ENCODE measurements around the gene ZDHHC7. TPM values are rescaled to one million over a fixed set of nuclear protein-coding genes. Genes with fewer than 3 reads are reported as not detected.
"Not testable (repeated sequence)": the region's sequence is repeated elsewhere in the genome, so short reads cannot be mapped to it uniquely, and the experiment has no call there.

The ZDHHC7 gene
- total RNA-seq, 3 donors from 2014 or later = 27.2 to 34.6 (median 31.8) TPM

- DNase-seq (no peak), ATAC-seq (no peak)
- peaks cover 4% of the 10 kb centered on the region for H3K36me3 Mint-ChIP-seq (ENCODE audit: insufficient read depth)
- H3K9me3 Mint-ChIP-seq = no peaks in the 10 kb centered on the region
- H3K27me3 Mint-ChIP-seq (ENCODE audit: low read depth) = no peaks in the 10 kb centered on the region
- no peak overlapping the region for H3K4me3 Mint-ChIP-seq
- H3K4me1 Mint-ChIP-seq (ENCODE audit: low read depth) = peaks cover 16% of the 10 kb centered on the region
Measured at GRCh38 chr16:85034591-85035433, 23.5 kb upstream of the ZDHHC7 start.

DNA sequence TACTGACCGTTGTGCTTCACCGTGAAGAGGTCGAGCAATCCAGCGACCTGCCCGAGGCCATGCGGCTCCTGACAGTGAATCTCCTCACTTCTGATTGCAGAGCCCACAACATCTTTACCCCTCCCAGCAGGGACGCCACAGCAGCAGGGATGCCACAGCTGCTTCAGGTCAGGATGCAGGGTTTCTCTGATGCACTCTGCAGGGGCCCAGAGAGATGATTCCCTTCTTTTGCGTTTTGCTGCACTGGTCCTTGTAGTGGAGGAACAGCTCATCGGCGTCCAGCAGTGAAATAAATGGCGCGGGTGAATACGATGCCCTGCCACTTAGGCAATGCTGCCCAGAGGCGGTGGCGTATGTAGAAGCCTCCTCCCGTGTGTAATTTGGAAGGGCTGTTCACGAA, 21.8 kb upstream of the ZDHHC7 start:
- Mint-ChIP-seq H3K4me1 (ENCODE audit: low read depth) (peaks cover 33% of the 10 kb centered on the region), H3K4me3 (no peak overlapping the region), H3K36me3 (ENCODE audit: insufficient read depth) (peaks cover 4% of the 10 kb centered on the region), H3K9me3 (no peaks in the 10 kb centered on the region), H3K27me3 (ENCODE audit: low read depth) (no peaks in the 10 kb centered on the region)
- DNase-seq (no peak), ATAC-seq (no peak)

DNA sequence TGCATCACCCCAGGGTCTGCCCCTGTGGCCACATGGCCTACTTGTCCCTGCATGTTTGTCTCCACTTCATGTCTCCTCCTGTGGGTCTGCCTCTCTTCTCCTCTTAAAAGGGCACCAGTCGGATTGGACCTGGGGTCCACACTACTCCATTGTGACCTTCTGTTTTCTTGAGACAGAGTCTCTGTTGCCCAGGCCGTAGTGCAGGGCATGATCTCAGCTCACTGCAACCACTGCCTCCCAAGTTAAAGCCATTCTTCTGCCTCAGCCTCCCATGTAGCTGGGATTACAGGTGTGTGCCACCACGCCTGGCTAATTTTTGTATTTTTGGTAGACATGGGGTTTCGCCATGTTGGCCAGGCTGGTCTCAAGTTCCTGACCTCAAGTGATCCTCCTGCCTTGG, 20.9 kb upstream of the ZDHHC7 start:
- H3K4me1 Mint-ChIP-seq (ENCODE audit: low read depth) = peaks cover 36% of the 10 kb centered on the region
- H3K36me3 Mint-ChIP-seq (ENCODE audit: insufficient read depth); H3K9me3 Mint-ChIP-seq; DNase-seq; ATAC-seq; H3K27me3 Mint-ChIP-seq (ENCODE audit: low read depth); H3K4me3 Mint-ChIP-seq: not testable (repeated sequence)

DNA sequence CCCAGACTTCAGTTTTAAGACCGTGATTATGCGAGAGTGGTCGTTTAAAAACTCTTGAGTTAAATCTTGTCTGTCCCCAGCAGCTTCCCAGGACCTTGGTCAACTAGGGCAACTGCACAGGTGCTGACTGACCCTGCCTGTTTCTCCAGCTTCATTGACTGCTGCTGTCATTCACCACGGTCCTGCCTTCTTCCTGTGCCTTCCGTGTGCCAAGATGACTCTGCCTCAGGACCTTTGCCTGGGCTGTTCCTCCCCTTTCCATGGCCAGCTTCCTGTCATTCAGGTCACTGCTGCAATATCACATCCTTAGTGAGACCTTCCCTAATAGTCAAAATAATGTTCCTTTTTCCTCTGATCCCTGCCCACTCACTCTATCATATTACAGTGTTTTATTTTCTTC, 20.1 kb upstream of the ZDHHC7 start:
- Mint-ChIP-seq H3K27me3 (ENCODE audit: low read depth) (no peaks in the 10 kb centered on the region), H3K9me3 (no peaks in the 10 kb centered on the region), H3K36me3 (ENCODE audit: insufficient read depth) (peaks cover 4% of the 10 kb centered on the region), H3K4me1 (ENCODE audit: low read depth) (peaks cover 37% of the 10 kb centered on the region), H3K4me3 (no peak overlapping the region)
- ATAC-seq = no peak
- DNase-seq = no peak

DNA sequence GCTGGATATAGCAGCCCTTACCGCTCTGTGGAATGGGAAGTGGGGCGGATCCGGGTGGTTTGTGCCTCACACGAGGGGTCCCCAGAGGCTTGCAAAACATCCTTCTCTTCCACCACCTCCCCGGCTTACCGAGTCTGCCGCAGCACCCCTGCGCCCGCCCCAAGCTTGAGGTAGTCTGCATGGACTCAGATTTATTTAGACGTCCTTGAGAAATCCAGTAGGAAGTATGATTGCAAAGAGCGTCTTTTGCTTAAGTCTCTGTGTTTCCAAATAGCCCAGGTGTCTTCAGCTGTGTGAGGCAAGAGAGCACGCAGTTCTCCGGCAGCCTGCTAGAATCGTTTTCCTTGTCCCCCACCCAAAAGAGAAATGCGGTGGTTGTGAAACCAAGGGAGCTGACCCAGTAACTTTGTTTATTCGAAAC, 18.7 kb upstream of the ZDHHC7 start:
- H3K27me3 Mint-ChIP-seq (ENCODE audit: low read depth) = no peaks in the 10 kb centered on the region
- no peak for ATAC-seq
- H3K4me1 Mint-ChIP-seq (ENCODE audit: low read depth) = peaks cover 42% of the 10 kb centered on the region
- H3K36me3 Mint-ChIP-seq (ENCODE audit: insufficient read depth) = peaks cover 4% of the 10 kb centered on the region
- DNase-seq = no peak
- peak overlapping the region; percentile 91 for H3K4me3 Mint-ChIP-seq
- no peaks in the 10 kb centered on the region for H3K9me3 Mint-ChIP-seq

GRCh38 chr16:85029408-85029784, 18.1 kb upstream of the ZDHHC7 start:
- ATAC-seq = peak; percentile 66 to 70
- DNase-seq = peak; percentile 61
- peak overlapping the region; percentile 91 for H3K4me3 Mint-ChIP-seq
- no peaks in the 10 kb centered on the region for H3K9me3 Mint-ChIP-seq
- no peaks in the 10 kb centered on the region for H3K27me3 Mint-ChIP-seq (ENCODE audit: low read depth)
- H3K36me3 Mint-ChIP-seq (ENCODE audit: insufficient read depth) = peaks cover 4% of the 10 kb centered on the region
- H3K4me1 Mint-ChIP-seq (ENCODE audit: low read depth) = peaks cover 42% of the 10 kb centered on the region

DNA sequence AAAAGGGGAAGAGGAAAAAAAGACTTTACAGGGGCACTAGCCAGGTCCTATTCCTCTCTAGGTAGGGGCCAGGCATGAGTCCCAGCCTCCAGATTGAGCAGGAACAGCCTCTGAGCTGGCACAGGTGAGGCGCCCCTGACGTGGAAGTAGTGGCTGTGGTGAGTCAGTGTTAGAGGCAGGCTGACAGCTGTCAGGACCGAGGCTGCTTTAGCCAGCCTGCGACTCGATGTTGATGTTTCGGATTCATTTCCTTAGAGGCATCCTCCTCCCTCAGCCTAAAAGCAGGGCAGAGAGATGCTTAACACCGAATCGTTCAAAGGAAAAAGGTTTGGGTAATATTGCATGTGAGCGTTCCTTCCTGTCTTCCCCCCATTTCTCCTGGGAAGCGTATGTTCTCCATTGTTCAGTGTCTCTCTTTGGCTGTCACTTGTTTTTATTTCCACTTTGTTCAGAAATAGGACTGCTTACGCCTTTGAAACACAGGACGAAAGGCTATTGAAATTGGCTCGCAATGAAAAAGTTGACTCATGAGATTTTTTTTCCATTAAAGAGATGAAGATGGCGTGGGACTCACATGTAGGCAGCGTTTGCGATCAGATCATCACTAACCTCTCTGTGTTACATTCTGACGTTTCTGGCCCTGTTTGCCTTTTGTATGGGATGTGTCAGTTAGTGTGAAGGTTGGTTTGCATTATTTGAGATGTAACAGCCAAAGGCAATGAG, 17.5 kb upstream of the ZDHHC7 start:
- H3K9me3 Mint-ChIP-seq = no peaks in the 10 kb centered on the region
- peak overlapping the region; percentile 91 for H3K4me3 Mint-ChIP-seq
- no peaks in the 10 kb centered on the region for H3K27me3 Mint-ChIP-seq (ENCODE audit: low read depth)
- peaks cover 4% of the 10 kb centered on the region for H3K36me3 Mint-ChIP-seq (ENCODE audit: insufficient read depth)
- ATAC-seq (peak; percentile 77), DNase-seq (peak; percentile 69)
- peaks cover 41% of the 10 kb centered on the region for H3K4me1 Mint-ChIP-seq (ENCODE audit: low read depth)

- Mint-ChIP-seq H3K36me3 (ENCODE audit: insufficient read depth) (peaks cover 4% of the 10 kb centered on the region), H3K4me1 (ENCODE audit: low read depth) (peaks cover 41% of the 10 kb centered on the region), H3K4me3 (peak overlapping the region; percentile 91), H3K9me3 (no peaks in the 10 kb centered on the region), H3K27me3 (ENCODE audit: low read depth) (no peaks in the 10 kb centered on the region)
- no peak for DNase-seq
- peak in 1 of 2 donors; percentile 3 for ATAC-seq
Measured at GRCh38 chr16:85027958-85028684, 16.8 kb upstream of the ZDHHC7 start.

GRCh38 chr16:85027349-85027957, 16.1 kb upstream of the ZDHHC7 start, which contains the start of gene KIAA0513:
KIAA0513 (plus strand) TSS chr16:85027795; CDS start chr16:85067072, 39,277 bp downstream.
- H3K36me3 Mint-ChIP-seq (ENCODE audit: insufficient read depth) = peaks cover 3% of the 10 kb centered on the region
- no peaks in the 10 kb centered on the region for H3K9me3 Mint-ChIP-seq
- H3K27me3 Mint-ChIP-seq (ENCODE audit: low read depth) = no peaks in the 10 kb centered on the region
- peak; percentile 57 to 67 for ATAC-seq
- H3K4me3 Mint-ChIP-seq = peak within 1 kb of the TSS; percentile 91
- peaks cover 41% of the 10 kb centered on the region for H3K4me1 Mint-ChIP-seq (ENCODE audit: low read depth)
- peak; percentile 96 for DNase-seq

- no peaks in the 10 kb centered on the region for H3K27me3 Mint-ChIP-seq (ENCODE audit: low read depth)
- H3K4me3 Mint-ChIP-seq = peak overlapping the region; percentile 86
- peaks cover 40% of the 10 kb centered on the region for H3K4me1 Mint-ChIP-seq (ENCODE audit: low read depth)
- DNase-seq (no peak), ATAC-seq (no peak)
- peaks cover 1% of the 10 kb centered on the region for H3K36me3 Mint-ChIP-seq (ENCODE audit: insufficient read depth)
- no peaks in the 10 kb centered on the region for H3K9me3 Mint-ChIP-seq
Measured at GRCh38 chr16:85026703-85027102, 15.4 kb upstream of the ZDHHC7 start.

DNA sequence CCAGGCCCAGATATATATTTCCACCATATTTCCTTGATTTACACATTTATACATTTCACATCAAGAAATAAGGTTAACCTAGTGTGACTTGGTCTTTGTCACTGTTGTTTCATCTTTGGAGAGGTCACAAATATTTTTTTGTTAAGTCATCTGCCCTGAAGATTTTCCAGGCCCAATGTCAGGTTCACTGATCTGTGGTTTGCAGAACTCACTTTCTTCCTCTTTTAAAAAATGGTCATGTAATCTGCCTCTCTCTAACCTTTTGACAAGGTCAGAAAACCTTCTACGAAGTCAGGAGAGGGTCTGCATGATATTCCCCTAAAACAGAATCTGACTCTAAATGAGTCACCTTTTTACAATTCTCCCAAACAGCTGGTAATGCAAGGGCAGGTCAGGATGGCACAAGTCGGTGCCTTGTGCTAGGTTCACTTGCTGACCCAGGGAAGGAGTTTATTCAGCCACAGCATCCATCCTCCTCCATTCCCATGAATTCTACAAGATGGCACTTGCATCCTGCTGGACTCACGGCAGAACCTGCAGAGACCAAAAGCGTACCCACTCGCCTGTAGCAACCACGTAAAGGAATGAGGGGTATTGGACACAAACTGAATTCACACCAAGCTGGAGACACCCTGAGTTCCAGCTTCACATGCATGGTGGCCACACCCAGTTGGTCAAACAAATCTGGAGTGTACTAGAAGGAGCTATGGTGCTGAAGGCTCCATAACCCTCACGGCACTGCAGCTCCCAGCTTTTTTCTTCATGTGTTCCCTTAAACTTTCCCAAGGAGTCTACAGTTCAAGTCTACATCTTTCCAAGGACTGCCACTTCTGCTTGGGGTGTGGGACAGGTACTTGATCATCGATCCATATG, 14.7 kb upstream of the ZDHHC7 start:
- no peaks in the 10 kb centered on the region for H3K9me3 Mint-ChIP-seq
- H3K4me1 Mint-ChIP-seq (ENCODE audit: low read depth) = peaks cover 39% of the 10 kb centered on the region
- no peaks in the 10 kb centered on the region for H3K27me3 Mint-ChIP-seq (ENCODE audit: low read depth)
- ATAC-seq (no peak), DNase-seq (no peak)
- H3K4me3 Mint-ChIP-seq = peak overlapping the region; percentile 86
- H3K36me3 Mint-ChIP-seq (ENCODE audit: insufficient read depth) = peaks cover 1% of the 10 kb centered on the region

DNA sequence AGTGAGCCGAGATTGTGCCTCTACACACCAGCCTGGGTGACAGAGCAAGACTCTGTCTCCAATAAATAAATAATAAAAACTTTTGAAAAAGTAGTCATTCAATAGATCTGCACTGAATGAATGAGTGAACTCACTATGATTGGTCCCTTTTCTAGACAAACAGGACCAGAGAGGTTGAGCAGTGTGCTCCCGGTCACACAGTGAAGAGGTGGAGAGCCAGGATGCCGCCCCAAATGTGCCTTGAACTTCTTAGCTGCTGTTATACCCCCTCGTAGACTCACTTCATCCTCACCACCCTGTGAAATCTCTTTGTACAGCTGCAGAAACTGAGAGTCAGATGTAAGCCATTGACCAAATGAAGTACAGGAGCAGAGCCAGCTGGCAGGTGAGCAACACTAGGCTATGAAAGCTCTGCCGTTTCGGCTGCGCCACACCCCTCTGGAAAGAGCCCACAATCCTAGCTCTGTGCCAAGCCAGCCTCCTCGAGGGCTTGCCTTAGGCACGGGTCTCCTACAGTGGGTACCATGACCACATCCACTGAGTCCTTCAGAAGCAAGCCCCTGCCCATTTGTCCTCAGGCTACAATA, 8.4 kb upstream of the ZDHHC7 start:
- Mint-ChIP-seq H3K4me1 (ENCODE audit: low read depth) (peaks cover 13% of the 10 kb centered on the region), H3K4me3 (no peak overlapping the region), H3K36me3 (ENCODE audit: insufficient read depth) (no peaks in the 10 kb centered on the region), H3K27me3 (ENCODE audit: low read depth) (peaks cover under 1% of the 10 kb centered on the region), H3K9me3 (no peaks in the 10 kb centered on the region)
- DNase-seq = no peak
- ATAC-seq = no peak

Data from activated T-cell treated with anti-CD3 and anti-CD28 coated beads, Interleukin-2, amount 50 U/mL, for 4 hours (primary cell).